ENCODE data around the gene GIMAP2.
"Not testable (repeated sequence)": the region's sequence is repeated elsewhere in the genome, so short reads cannot be mapped to it uniquely, and the experiment has no call there.

Gene GIMAP2

GRCh38 chr7:150678601-150679000, 6.9 kb upstream of the GIMAP2 start:
- DNase-seq: not testable (repeated sequence)

- not testable (repeated sequence) for DNase-seq
Measured at GRCh38 chr7:150680364-150680763, 5.1 kb upstream of the GIMAP2 start.

GRCh38 chr7:150686030-150686631, 625 bp downstream of the GIMAP2 start:
- DNase-seq: no peak

GRCh38 chr7:150688630-150689029, 3.1 kb downstream of the GIMAP2 start:
- DNase-seq: no peak

DNA sequence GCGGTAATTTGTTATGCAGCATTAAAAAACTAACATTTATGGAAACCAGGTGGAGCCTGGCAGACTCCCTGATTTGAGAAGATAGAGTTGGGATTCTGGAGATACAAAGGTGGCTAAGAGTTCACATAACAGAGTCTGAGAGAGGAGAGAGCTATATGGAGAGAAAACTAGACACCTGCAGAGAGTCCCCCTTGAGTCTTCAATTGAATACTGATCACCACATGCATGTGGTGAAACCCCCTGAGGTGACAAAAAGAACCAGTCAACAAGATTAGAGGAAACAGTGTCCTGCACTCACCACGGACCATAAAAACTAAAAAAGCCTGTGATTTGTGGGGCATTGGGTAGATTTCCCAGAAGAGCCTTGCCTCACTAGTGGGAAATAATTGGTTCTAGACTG, 10.1 kb downstream of the GIMAP2 start:
- DNase-seq: no peak

DNA sequence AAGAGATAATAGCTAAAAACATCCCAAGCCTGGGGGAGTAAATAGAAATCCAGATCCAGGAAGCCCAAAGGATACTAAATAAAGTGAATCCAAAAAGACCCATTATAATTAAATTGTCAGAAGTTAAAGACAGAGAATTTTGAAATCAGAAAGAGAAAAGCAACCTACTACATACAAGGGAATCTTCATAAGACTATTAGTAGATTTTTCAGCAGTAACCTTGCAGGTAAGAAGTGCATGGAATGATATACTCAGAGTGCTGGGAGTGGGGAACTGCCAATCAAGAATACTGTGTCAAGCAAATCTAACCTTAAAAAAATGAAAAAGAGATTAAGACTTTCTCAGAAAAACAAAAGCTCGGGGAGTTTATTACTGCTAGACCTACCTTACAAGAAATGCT, 17.7 kb downstream of the GIMAP2 start:
- no peak for DNase-seq

GRCh38 chr7:150715293-150715692, 29.8 kb downstream of the GIMAP2 start:
- DNase-seq: no peak

- DNase-seq: no peak
Measured at GRCh38 chr7:150715738-150716137, 30.2 kb downstream of the GIMAP2 start.

- DNase-seq: no peak
Measured at GRCh38 chr7:150716368-150716767, 30.9 kb downstream of the GIMAP2 start, which contains the start of gene GIMAP1. Gene GIMAP1 (plus strand): TSS chr7:150716613. CDS start chr7:150719048, 2,435 bp downstream.

DNA sequence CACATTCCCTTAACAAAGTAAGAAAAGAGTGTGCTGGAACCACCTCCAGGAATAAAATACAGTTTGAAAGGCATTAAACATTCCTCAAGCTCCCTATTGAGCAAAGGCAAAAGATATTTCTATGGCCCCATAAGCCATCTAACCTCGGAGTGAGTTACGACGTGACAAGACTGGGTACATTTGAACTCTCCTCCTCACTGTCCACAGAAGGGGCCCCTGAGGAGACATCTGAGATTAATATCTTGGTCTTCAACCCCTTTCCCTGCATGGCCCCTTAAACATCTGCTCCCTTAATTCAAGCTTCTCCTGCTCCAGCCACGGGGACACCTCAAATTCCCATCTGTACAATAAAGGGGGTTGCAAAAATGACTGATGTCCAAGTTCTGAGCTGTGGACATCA, 31.4 kb downstream of the GIMAP2 start:
- DNase-seq: no peak

GRCh38 chr7:150717814-150718420, 32.4 kb downstream of the GIMAP2 start:
- peak in 1 of 2 experiments; percentile 24 for DNase-seq

DNA sequence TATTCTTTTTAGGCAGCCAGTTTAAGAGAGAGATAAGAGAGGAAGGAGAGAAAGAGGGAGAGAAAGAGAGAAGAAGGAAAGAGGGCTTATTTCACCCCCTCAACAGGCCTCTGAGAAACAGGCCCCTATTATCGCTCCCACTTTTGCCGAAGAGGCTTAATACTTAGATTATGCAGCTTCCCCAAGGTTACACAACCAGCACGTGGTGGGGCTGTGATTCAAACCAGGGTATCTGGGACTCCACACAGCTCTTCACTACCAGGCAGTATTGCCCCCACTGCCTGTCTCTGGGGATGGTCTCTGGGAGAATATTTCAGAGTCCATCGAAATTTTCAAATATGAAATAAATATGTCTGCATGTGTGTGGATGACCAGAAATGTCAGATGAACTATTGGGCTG, 33.9 kb downstream of the GIMAP2 start:
- DNase-seq: no peak

DNA sequence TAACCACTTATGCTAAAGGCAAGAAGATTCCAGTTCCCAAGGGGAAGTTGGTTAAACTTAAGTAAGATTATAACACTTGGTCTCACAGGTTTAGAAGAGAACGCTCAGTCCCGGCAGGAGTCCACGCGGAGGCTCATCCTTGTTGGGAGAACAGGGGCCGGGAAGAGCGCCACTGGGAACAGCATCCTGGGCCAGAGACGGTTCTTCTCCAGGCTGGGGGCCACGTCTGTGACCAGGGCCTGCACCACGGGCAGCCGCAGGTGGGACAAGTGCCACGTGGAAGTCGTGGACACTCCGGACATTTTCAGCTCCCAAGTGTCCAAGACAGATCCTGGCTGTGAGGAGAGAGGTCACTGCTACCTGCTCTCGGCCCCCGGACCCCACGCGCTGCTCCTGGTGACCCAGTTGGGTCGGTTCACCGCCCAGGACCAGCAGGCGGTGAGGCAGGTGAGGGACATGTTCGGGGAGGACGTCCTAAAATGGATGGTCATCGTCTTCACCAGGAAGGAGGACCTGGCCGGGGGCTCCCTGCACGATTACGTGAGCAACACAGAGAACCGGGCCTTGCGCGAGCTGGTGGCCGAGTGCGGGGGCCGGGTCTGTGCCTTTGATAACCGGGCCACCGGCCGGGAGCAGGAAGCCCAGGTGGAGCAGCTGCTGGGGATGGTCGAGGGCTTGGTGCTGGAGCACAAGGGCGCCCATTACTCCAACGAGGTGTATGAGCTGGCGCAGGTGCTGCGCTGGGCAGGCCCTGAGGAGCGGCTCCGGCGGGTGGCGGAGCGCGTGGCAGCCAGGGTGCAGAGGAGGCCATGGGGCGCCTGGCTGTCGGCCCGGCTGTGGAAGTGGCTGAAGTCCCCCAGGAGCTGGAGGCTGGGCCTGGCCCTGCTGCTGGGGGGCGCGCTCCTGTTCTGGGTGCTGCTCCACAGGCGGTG, 34.7 kb downstream of the GIMAP2 start:
- no peak for DNase-seq

- DNase-seq: no peak
Measured at GRCh38 chr7:150721970-150722373, 36.5 kb downstream of the GIMAP2 start.

DNA sequence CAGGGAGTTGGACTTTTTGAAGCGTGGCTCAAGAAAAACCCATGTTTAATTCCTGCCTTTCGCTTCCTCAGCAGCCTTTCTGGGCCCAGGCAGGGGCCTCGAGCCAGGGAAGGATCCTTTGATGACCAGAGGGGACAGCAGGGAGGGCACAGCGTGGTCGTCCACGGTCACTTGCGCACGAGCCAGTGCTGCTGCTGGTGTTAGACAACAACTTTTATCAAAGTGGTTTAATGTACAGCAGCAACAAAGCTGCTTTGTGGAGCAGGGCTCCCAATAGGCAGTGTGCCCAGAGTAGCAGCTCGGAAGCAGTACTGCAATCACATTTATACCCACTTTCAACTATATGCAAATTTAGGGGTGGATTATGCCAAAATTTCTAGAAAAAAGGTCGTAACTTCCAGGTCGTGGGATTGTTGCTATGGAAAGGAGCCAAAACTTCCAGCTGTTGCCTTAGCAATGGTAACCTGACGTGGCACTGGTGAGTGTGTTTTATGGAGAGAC, 37.0 kb downstream of the GIMAP2 start:
- DNase-seq: no peak

GRCh38 chr7:150723467-150723866, 38.0 kb downstream of the GIMAP2 start:
- no peak for DNase-seq

DNA sequence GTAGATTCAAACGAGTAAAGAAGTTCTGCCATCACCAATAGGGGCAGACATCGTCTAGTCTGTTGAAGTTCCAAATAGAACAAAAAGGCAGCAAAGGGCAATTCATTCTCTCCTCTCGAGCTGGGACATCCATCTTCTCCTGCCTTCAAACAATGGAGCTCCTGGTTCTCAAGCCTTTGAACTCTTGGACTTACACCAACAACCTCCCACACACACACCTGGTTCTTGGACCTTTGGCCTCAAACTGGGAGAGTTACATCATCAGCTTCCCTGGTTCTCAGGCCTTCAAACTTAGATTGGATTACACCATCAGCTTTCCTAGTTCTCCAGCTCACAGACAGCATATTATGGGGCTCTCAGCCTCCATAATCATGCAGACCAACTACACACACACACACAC, 41.9 kb downstream of the GIMAP2 start:
- DNase-seq: no peak

- DNase-seq: no peak
Measured at GRCh38 chr7:150728011-150728410, 42.5 kb downstream of the GIMAP2 start.

DNA sequence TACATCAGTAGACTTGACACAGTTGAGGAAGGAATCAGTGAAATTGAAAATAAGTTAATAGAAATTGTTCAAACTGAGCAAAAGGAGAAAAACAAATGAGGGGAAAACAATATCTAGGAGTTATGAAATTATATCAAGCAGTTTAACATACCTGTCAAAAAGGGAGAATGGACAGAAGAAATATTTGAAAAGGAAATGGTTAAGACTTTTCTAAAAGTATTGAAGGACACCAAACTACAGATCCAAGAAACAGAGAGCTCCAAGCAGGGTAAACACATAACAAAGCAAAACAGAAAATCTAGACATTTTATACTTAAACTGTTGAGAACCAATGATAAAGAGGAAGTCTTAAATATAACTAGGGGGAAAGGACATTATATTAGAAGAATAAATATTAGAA, 43.1 kb downstream of the GIMAP2 start:
- no peak for DNase-seq

GRCh38 chr7:150731916-150732315, 46.4 kb downstream of the GIMAP2 start:
- no peak for DNase-seq

GRCh38 chr7:150732786-150733481, 47.4 kb downstream of the GIMAP2 start:
- no peak for DNase-seq

DNA sequence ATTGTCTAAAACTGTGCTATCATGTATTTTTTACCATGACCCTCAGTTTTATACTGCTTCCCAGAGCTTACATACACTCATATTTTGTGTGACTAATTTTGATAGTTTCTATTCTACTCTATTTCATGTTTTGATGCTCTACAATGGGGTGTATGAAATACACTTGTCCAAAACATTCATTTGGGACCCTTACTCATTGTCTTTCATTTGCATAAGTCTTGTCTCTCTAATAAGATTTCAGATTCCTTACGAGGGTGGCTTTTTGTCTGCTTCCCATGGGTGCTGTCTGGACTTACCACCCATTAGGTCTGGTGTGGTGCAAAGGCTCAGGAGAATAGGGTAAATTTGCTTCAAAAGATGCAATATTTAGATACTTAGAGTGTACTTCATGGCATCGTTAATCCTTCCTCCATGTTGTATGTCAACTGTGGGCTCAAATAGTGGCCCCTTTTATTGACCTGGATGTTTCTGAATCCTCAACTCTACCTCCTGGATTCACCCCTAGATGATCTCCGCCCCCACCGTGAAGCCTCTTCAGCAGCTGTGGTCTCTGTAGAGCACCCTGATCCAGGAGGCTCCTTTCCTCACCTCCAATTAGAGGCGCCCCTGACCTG, 48.1 kb downstream of the GIMAP2 start:
- DNase-seq: no peak

DNA sequence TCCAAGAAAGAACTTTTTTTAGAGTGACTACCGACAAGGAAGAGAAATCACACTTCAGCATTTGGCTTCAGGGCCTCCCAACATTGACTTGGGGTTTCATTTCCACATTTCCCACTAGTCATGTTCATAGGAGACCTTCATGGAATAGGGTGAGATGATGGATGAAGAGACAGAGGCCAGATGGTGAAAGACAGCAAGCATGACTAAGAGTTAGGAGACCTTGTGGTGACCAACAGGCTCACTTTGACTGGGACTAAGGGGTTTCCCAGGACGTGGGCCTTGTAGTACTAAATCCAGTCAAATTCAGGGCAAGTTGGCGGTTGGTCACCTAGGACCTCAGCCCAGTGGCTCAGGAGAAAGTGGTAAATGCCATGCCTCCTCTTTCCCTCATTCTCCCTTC, 48.7 kb downstream of the GIMAP2 start:
- no peak for DNase-seq

Data from NCI-H524 (cell line).